Measurements from ENCODE around the gene SYN1. TPM values are rescaled to one million over a fixed set of nuclear protein-coding genes. Genes with fewer than 3 reads are reported as not detected.

SYN1 gene
- total and polyA plus RNA-seq, 2 experiments from 2014 or later = 3.6 to 6.7 TPM

Small RNA genes lying within 50 kb of the gene (microRNA-seq; reads per million reads assigned to microRNA genes)
- not detected for gene MIR4769

Small RNA genes lying within 50 kb of the gene (small RNA-seq; reads per million reads assigned to genes)
- not detected for gene MIR4769 (ENCODE audit: low replicate concordance)

Other genes with a start within 250 kb of the SYN1 start
- gene ZNF157, start 249.3 kb downstream of the SYN1 start, total RNA-seq (2014; rRNA removed; shearing (Covaris generic)) = 1.2 and 1.5 TPM in 2 replicates
- gene ZNF157, start 249.3 kb downstream of the SYN1 start, polyA plus RNA-seq (2016; fragmentation: Nextera tagmentation; extraction: Ambion mirVana) = 0.68 and 0.70 TPM in 2 replicates
- 6.3 and 6.4 TPM in 2 replicates for gene ZNF41, start 136.6 kb downstream of the SYN1 start, total RNA-seq (2014; rRNA removed; shearing (Covaris generic))
- gene ZNF41, start 136.6 kb downstream of the SYN1 start, polyA plus RNA-seq (2016; fragmentation: Nextera tagmentation; extraction: Ambion mirVana) = 1.1 and 2.0 TPM in 2 replicates
- gene ARAF, start 58.7 kb downstream of the SYN1 start, total RNA-seq (2014; rRNA removed; shearing (Covaris generic)) = 18.0 and 28.2 TPM in 2 replicates
- gene ARAF, start 58.7 kb downstream of the SYN1 start, polyA plus RNA-seq (2016; fragmentation: Nextera tagmentation; extraction: Ambion mirVana) = 35.9 and 43.9 TPM in 2 replicates
- 39.0 and 42.5 TPM in 2 replicates for gene TIMP1, start 37.4 kb downstream of the SYN1 start, total RNA-seq (2014; rRNA removed; shearing (Covaris generic))
- gene TIMP1, start 37.4 kb downstream of the SYN1 start, polyA plus RNA-seq (2016; fragmentation: Nextera tagmentation; extraction: Ambion mirVana) = 117 and 121 TPM in 2 replicates
- 1.9 and 2.2 TPM in 2 replicates for gene CFP, start 10.1 kb upstream of the SYN1 start, total RNA-seq (2014; rRNA removed; shearing (Covaris generic))
- 1.8 and 2.1 TPM in 2 replicates for gene CFP, start 10.1 kb upstream of the SYN1 start, polyA plus RNA-seq (2016; fragmentation: Nextera tagmentation; extraction: Ambion mirVana)
- gene ELK1, start 30.7 kb upstream of the SYN1 start, total RNA-seq (2014; rRNA removed; shearing (Covaris generic)) = 24.4 and 39.5 TPM in 2 replicates
- 17.9 and 19.2 TPM in 2 replicates for gene ELK1, start 30.7 kb upstream of the SYN1 start, polyA plus RNA-seq (2016; fragmentation: Nextera tagmentation; extraction: Ambion mirVana)
- 58.4 and 64.5 TPM in 2 replicates for gene UXT, start 39.3 kb upstream of the SYN1 start, total RNA-seq (2014; rRNA removed; shearing (Covaris generic))
- 134 and 141 TPM in 2 replicates for gene UXT, start 39.3 kb upstream of the SYN1 start, polyA plus RNA-seq (2016; fragmentation: Nextera tagmentation; extraction: Ambion mirVana)
- gene ZNF81, start 217.0 kb upstream of the SYN1 start, total RNA-seq (2014; rRNA removed; shearing (Covaris generic)) = 8.9 and 9.9 TPM in 2 replicates
- gene ZNF81, start 217.0 kb upstream of the SYN1 start, polyA plus RNA-seq (2016; fragmentation: Nextera tagmentation; extraction: Ambion mirVana) = 3.4 and 6.1 TPM in 2 replicates

Measured in GM23338 (cell line).